CD14-positive monocyte (primary cell): ENCODE results near the gene ITPK1. TPM values are rescaled to one million over a fixed set of nuclear protein-coding genes. Genes with fewer than 3 reads are reported as not detected.
A peak's percentile ranks its signal among the peaks of the same experiment; 100 is the strongest.

Source experiments
- DNase-seq, 3 donors: peaks; one replicate each; pipeline ENCODE4 v3.0.0-alpha.2; 2011 to 2022
- H2AFZ ChIP-seq: 2 replicates; pipeline ENCODE4 v1.6.0; 2012; ENCODE audit warnings: mild to moderate bottlenecking, low read depth, low read length, inconsistent platforms; ENCODE audit not compliant: insufficient read depth, poor library complexity, severe bottlenecking
- H3K27ac ChIP-seq, 2 donors: 1 replicate in 1 of 2; 2 replicates in 1 of 2; pipeline ENCODE4 v1.5.1; 2012 to 2013; ENCODE audit warnings: low read length in 2 of 2, control low read depth in 1 of 2, inconsistent platforms in 1 of 2, low read depth in 1 of 2, mild to moderate bottlenecking in 1 of 2
- H3K27me3 ChIP-seq, 2 donors: one replicate each; pipeline versions ENCODE4 v1.6.0 to v1.6.1; 2011 to 2013; ENCODE audit warnings: low read length in 2 of 2; ENCODE audit not compliant: control insufficient read depth in 2 of 2, insufficient read depth in 2 of 2
- H3K36me3 ChIP-seq, 2 donors: replicated peaks in 1 of 2; 1 replicate in 1 of 2; 2 replicates in 1 of 2; pipeline versions ENCODE4 v1.5.1 to v1.6.1; 2012 to 2013; ENCODE audit warnings: low read length in 2 of 2, control low read depth in 1 of 2, inconsistent platforms in 1 of 2, mild to moderate bottlenecking in 1 of 2; ENCODE audit not compliant: insufficient read depth in 2 of 2, control insufficient read depth in 1 of 2
- H3K4me1 ChIP-seq, 2 donors: 1 replicate in 1 of 2; 2 replicates in 1 of 2; pipeline versions ENCODE4 v1.5.1 to v1.6.1; 2012 to 2013; ENCODE audit warnings: low read length in 2 of 2, control low read depth in 1 of 2, inconsistent platforms in 1 of 2, mild to moderate bottlenecking in 1 of 2, moderate library complexity in 1 of 2; ENCODE audit not compliant: insufficient read depth in 2 of 2, control insufficient read depth in 1 of 2
- H3K4me2 ChIP-seq: replicated peaks from 2 replicates; pipeline ENCODE3; 2012; ENCODE audit warnings: low read length, moderate library complexity, mild to moderate bottlenecking; ENCODE audit not compliant: poor library complexity, severe bottlenecking; ENCODE audit errors: extremely low read depth
- H3K4me3 ChIP-seq, 3 experiments: fragments of 200-600 bp in 1 of 3; sonication (generic) in 1 of 3; replicated peaks in 1 of 3; 1 replicate in 2 of 3; 2 replicates in 1 of 3; pipeline ENCODE4 v1.5.1; 2011 to 2013; ENCODE audit warnings: low read length in 3 of 3, mild to moderate bottlenecking in 3 of 3, control low read depth in 2 of 3, low read depth in 2 of 3, inconsistent platforms in 1 of 3, moderate library complexity in 1 of 3
- H3K79me2 ChIP-seq: 2 replicates; pipeline ENCODE4 v1.6.0; 2012; ENCODE audit warnings: mild to moderate bottlenecking, control low read depth, inconsistent platforms, low read length, moderate library complexity; ENCODE audit not compliant: insufficient read depth
- H3K9ac ChIP-seq: 2 replicates; pipeline ENCODE4 v1.6.0; 2017; ENCODE audit warnings: low read length, mild to moderate bottlenecking; ENCODE audit not compliant: insufficient read depth, poor library complexity, severe bottlenecking
- H3K9me3 ChIP-seq, 2 donors: replicated peaks in 1 of 2; 1 replicate in 1 of 2; 2 replicates in 1 of 2; pipeline versions ENCODE4 v1.5.1 to v1.6.1; 2012 to 2013; ENCODE audit warnings: low read length in 2 of 2, control low read depth in 1 of 2; ENCODE audit not compliant: control insufficient read depth in 1 of 2, insufficient read depth in 1 of 2
- H4K20me1 ChIP-seq: 2 replicates; pipeline ENCODE4 v1.6.0; 2012; ENCODE audit warnings: mild to moderate bottlenecking, low read length, control low read depth, moderate library complexity; ENCODE audit not compliant: insufficient read depth
- H3K27ac Mint-ChIP-seq, 7 donors: one replicate each; pipeline ENCODE4 v1.8.0; 2020; ENCODE audit warnings: mild to moderate bottlenecking in 7 of 7, mixed read lengths in 7 of 7, moderate library complexity in 6 of 7, inconsistent platforms in 2 of 7
- H3K27me3 Mint-ChIP-seq, 3 donors: one replicate each; pipeline ENCODE4 v1.8.0; 2021 to 2022; ENCODE audit warnings: low read depth in 3 of 3, mild to moderate bottlenecking in 3 of 3, mixed read lengths in 3 of 3, moderate library complexity in 3 of 3, inconsistent platforms in 1 of 3
- H3K36me3 Mint-ChIP-seq, 2 donors: one replicate each; pipeline ENCODE4 v1.8.0; 2020; ENCODE audit warnings: mixed read lengths in 2 of 2, inconsistent platforms in 1 of 2, mild to moderate bottlenecking in 1 of 2
- H3K4me1 Mint-ChIP-seq: one replicate; pipeline ENCODE4 v1.8.0; 2020; ENCODE audit warnings: mild to moderate bottlenecking, mixed read lengths
- H3K4me3 Mint-ChIP-seq, 2 donors: one replicate each; pipeline ENCODE4 v1.8.0; 2020; ENCODE audit warnings: mild to moderate bottlenecking in 2 of 2, mixed read lengths in 2 of 2, moderate library complexity in 1 of 2
- H3K9me3 Mint-ChIP-seq, 7 donors: one replicate each; pipeline ENCODE4 v1.8.0; 2020 to 2022; ENCODE audit warnings: mixed read lengths in 7 of 7, mild to moderate bottlenecking in 6 of 7, moderate library complexity in 6 of 7, inconsistent platforms in 2 of 7
- WGBS: methylation state at CpG from one replicate; pipeline ENCODE4 v1.1.5; 2013; ENCODE audit warnings: missing lambda C conversion rate; ENCODE audit not compliant: insufficient coverage; 5-methylcytosine and 5-hydroxymethylcytosine counted together
- intact Hi-C, 2 donors: fragments of 100-400 bp; cut with micrococcal nuclease; formaldehyde crosslinking; loops; one replicate each; pipeline versions ENCODE4 v1.15.0 to v1.15.1; 2023
- polyA plus RNA-seq, 3 donors: library from polyadenylated mRNA; depleted of rRNA in 1 of 3; unstranded in 2 of 3; stranded (reverse) in 1 of 3; fragments of 300-500 nt in 2 of 3; fragments of >200 nt in 1 of 3; fragmentation: Illumina TruSeq in 2 of 3; gene quantifications; 1 replicate in 2 of 3; 2 replicates in 1 of 3; pipeline ENCODE4 v1.2.3, GENCODE V29; 2012 to 2021
- TF ChIP-seq, protein P1 (sequence below): fragments of 200-600 bp; IDR thresholded peaks from one replicate; pipeline ENCODE4 v1.8.0; 2022; ENCODE audit warnings: antibody characterized with exemption, mild to moderate bottlenecking

ITPK1 gene
- polyA plus RNA-seq, 3 donors, result 57.1 to 144 (median 63.0) TPM

DNA sequence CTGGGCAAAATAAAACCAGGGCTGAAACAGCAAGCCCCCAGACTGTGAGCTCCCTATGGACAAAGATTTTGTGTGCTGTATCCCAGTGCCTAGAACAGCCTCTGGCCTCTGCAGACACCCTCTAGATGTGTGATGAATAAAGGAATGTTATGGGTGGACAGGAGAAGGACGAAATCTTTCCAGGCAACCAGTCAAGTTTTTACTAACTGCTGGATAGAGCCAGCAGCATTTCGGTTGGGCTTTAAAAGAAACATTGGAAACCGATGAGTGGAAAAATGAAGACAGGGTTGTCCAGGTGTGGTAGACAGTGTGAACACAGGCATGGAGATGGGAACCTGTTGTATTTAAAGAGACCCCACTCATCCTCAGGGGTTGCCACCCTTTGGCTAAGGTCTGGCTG is 188.8 kb downstream of the ITPK1 start:
- no peaks in the 10 kb centered on the region for H3K36me3 ChIP-seq
- H4K20me1 ChIP-seq, result peaks cover 11% of the 10 kb centered on the region
- H2AFZ ChIP-seq, result no peak overlapping the region
- H3K27me3 ChIP-seq, result peaks cover 5 to 15% of the 10 kb centered on the region in 2 donors
- H3K9ac ChIP-seq, result no peak overlapping the region
- H3K4me1 ChIP-seq, result no peaks in the 10 kb centered on the region
- no peaks in the 10 kb centered on the region for H3K9me3 ChIP-seq
- peaks cover 14 to 35% (median 19%) of the 10 kb centered on the region in 3 donors for H3K27me3 Mint-ChIP-seq
- no peak overlapping the region for H3K4me3 ChIP-seq
- TF ChIP-seq, protein P1, sequence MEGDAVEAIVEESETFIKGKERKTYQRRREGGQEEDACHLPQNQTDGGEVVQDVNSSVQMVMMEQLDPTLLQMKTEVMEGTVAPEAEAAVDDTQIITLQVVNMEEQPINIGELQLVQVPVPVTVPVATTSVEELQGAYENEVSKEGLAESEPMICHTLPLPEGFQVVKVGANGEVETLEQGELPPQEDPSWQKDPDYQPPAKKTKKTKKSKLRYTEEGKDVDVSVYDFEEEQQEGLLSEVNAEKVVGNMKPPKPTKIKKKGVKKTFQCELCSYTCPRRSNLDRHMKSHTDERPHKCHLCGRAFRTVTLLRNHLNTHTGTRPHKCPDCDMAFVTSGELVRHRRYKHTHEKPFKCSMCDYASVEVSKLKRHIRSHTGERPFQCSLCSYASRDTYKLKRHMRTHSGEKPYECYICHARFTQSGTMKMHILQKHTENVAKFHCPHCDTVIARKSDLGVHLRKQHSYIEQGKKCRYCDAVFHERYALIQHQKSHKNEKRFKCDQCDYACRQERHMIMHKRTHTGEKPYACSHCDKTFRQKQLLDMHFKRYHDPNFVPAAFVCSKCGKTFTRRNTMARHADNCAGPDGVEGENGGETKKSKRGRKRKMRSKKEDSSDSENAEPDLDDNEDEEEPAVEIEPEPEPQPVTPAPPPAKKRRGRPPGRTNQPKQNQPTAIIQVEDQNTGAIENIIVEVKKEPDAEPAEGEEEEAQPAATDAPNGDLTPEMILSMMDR, result no peak
- intact Hi-C loops, result no loop called here
- H3K4me3 Mint-ChIP-seq, result no peak overlapping the region
- WGBS, result 90% methylated on average over 3 of the region's 3 CpGs
- no peak overlapping the region for H3K4me2 ChIP-seq
- no peaks in the 10 kb centered on the region for H3K36me3 Mint-ChIP-seq
- peaks cover 0 to 3% (median 0%) of the 10 kb centered on the region in 7 donors for H3K9me3 Mint-ChIP-seq
- H3K27ac ChIP-seq, result no peak overlapping the region
- no peaks in the 10 kb centered on the region for H3K79me2 ChIP-seq
- no peaks in the 10 kb centered on the region for H3K4me1 Mint-ChIP-seq
- no peak for DNase-seq
- peak overlapping the region in 1 of 7 donors; percentile 23 for H3K27ac Mint-ChIP-seq

GRCh38 chr14:92926180-92926845 is 189.4 kb downstream of the ITPK1 start:
- no peak for DNase-seq
- Histone ChIP-seq H3K27me3 (peaks cover 5 to 15% of the 10 kb centered on the region in 2 donors), H2AFZ (no peak overlapping the region), H3K36me3 (no peaks in the 10 kb centered on the region), H3K9ac (no peak overlapping the region), H4K20me1 (peaks cover 11% of the 10 kb centered on the region), H3K4me2 (no peak overlapping the region), H3K4me3 (no peak overlapping the region), H3K9me3 (no peaks in the 10 kb centered on the region), H3K4me1 (no peaks in the 10 kb centered on the region), H3K27ac (no peak overlapping the region), H3K79me2 (no peaks in the 10 kb centered on the region)
- no peak overlapping the region for H3K27ac Mint-ChIP-seq
- 84% methylated on average over 3 of the region's 5 CpGs for WGBS
- peaks cover 16 to 41% (median 24%) of the 10 kb centered on the region in 3 donors for H3K27me3 Mint-ChIP-seq
- TF ChIP-seq, protein P1, result no peak
- intact Hi-C loops, result no loop called here
- no peak overlapping the region for H3K4me3 Mint-ChIP-seq
- peaks cover 0 to 3% (median 0%) of the 10 kb centered on the region in 7 donors for H3K9me3 Mint-ChIP-seq
- H3K36me3 Mint-ChIP-seq, result no peaks in the 10 kb centered on the region
- H3K4me1 Mint-ChIP-seq, result no peaks in the 10 kb centered on the region
